ENCODE results near the gene GPC6.

GPC6 gene

DNA sequence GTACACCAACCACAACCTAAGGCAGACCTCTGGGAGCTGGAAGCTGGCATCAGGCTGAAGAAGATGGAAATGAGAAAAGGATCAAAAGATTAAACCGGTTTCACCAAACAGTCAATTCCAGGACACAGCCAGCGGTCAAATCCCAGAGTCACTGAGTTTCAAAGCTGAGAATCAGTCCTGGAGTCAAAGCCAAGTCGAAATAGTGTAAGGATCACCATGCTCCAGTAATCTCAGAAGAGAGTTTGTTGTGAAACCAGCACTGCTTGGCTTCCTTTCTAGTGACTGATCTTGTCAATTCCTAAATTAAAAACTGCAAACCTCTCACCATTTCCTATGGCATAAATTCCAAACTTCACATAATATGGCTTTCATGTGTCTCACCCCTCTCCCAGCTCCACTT is 198.8 kb downstream of the GPC6 start:
- no peak overlapping the region for H3K4me2 ChIP-seq (ENCODE audit: low read depth, low read length, poor library complexity, severe bottlenecking)
- H3K27me3 ChIP-seq (ENCODE audit: insufficient read depth, low read length, poor library complexity, severe bottlenecking) = no peaks in the 10 kb centered on the region
- no peaks in the 10 kb centered on the region for H3K9me2 ChIP-seq (replicated peaks; ENCODE audit: low read depth, low read length)
- H2AFZ ChIP-seq (ENCODE audit: low read length) = no peak overlapping the region
- TF ChIP-seq EZH2phosphoT487 (IDR thresholded peaks at IDR 0.05; ENCODE audit: borderline replicate concordance) = no peak
- TF ChIP-seq, protein P1, sequence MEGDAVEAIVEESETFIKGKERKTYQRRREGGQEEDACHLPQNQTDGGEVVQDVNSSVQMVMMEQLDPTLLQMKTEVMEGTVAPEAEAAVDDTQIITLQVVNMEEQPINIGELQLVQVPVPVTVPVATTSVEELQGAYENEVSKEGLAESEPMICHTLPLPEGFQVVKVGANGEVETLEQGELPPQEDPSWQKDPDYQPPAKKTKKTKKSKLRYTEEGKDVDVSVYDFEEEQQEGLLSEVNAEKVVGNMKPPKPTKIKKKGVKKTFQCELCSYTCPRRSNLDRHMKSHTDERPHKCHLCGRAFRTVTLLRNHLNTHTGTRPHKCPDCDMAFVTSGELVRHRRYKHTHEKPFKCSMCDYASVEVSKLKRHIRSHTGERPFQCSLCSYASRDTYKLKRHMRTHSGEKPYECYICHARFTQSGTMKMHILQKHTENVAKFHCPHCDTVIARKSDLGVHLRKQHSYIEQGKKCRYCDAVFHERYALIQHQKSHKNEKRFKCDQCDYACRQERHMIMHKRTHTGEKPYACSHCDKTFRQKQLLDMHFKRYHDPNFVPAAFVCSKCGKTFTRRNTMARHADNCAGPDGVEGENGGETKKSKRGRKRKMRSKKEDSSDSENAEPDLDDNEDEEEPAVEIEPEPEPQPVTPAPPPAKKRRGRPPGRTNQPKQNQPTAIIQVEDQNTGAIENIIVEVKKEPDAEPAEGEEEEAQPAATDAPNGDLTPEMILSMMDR (conservative IDR thresholded peaks at IDR 0.05; ENCODE audit: low read length) = no peak
- no peaks in the 10 kb centered on the region for H4K20me1 ChIP-seq (ENCODE audit: insufficient read depth, low read length, poor library complexity, severe bottlenecking)
- no peaks in the 10 kb centered on the region for H3K4me1 ChIP-seq (ENCODE audit: insufficient read depth, low read length, poor library complexity, severe bottlenecking)
- no peaks in the 10 kb centered on the region for H3F3A ChIP-seq (ENCODE audit: low read depth)
- H3K9ac ChIP-seq (ENCODE audit: low read depth, low read length, poor library complexity, severe bottlenecking) = no peak overlapping the region
- no peaks in the 10 kb centered on the region for H3K9me3 ChIP-seq (ENCODE audit: insufficient read depth, low read depth, low read length)
- H3K4me3 ChIP-seq (ENCODE audit: low read length, poor library complexity, severe bottlenecking) = no peak overlapping the region
- no peaks in the 10 kb centered on the region for H3K36me3 ChIP-seq (ENCODE audit: insufficient read depth, low read length)
- H3K79me2 ChIP-seq (ENCODE audit: insufficient read depth, low read length) = no peaks in the 10 kb centered on the region

DNA sequence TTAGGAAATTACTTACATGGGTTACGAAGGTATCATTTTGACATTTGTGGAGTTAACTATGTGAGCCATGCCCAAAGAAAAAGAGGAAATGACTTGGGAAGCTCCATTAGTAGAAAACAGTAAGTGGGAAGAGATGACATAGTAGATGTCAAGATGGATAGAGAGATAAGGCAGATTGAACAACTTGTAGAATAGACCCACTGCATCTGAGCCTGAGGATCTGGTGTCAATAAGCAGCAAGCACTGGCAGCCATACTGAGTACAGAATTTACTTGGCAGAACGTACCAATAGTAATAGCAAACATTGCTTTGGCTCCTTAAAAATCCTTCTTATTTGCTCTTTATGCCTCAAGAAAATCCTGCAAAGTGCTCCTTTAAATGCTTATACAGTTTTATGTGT is 203.8 kb downstream of the GPC6 start:
- TF ChIP-seq EZH2phosphoT487 (IDR thresholded peaks at IDR 0.05; ENCODE audit: borderline replicate concordance) = no peak
- TF ChIP-seq, protein P1 (conservative IDR thresholded peaks at IDR 0.05; ENCODE audit: low read length) = no peak
- Histone ChIP-seq H3K9me2 (replicated peaks; ENCODE audit: low read depth, low read length) (no peaks in the 10 kb centered on the region), H3K4me3 (ENCODE audit: low read length, poor library complexity, severe bottlenecking) (no peak overlapping the region), H2AFZ (ENCODE audit: low read length) (no peak overlapping the region), H3K36me3 (ENCODE audit: insufficient read depth, low read length) (no peaks in the 10 kb centered on the region), H3K9me3 (ENCODE audit: insufficient read depth, low read depth, low read length) (no peaks in the 10 kb centered on the region), H4K20me1 (ENCODE audit: insufficient read depth, low read length, poor library complexity, severe bottlenecking) (no peaks in the 10 kb centered on the region), H3K9ac (ENCODE audit: low read depth, low read length, poor library complexity, severe bottlenecking) (no peak overlapping the region), H3K4me2 (ENCODE audit: low read depth, low read length, poor library complexity, severe bottlenecking) (no peak overlapping the region), H3K4me1 (ENCODE audit: insufficient read depth, low read length, poor library complexity, severe bottlenecking) (no peaks in the 10 kb centered on the region), H3K79me2 (ENCODE audit: insufficient read depth, low read length) (no peaks in the 10 kb centered on the region), H3K27me3 (ENCODE audit: insufficient read depth, low read length, poor library complexity, severe bottlenecking) (no peaks in the 10 kb centered on the region), H3F3A (ENCODE audit: low read depth) (no peaks in the 10 kb centered on the region)

DNA sequence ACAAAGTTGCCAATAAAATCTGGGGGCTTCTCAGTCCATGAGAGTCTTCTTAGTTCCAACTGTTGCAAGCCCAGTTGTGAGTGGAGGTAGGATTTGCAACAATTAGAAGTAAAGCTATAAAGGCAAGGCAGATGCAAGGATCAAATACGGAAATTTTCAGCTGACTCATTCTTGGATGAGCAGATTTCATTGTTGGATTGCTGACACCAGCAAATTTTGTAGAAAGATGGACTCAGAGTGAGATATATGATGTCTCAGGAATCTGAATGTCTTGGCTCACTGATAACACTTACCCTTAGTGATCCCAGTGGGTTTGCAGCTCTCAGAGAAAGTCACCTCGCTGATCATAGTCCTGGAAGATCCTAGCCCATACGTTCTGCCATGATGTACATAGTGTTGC is 209.0 kb downstream of the GPC6 start:
- no peaks in the 10 kb centered on the region for H3K36me3 ChIP-seq (ENCODE audit: insufficient read depth, low read length)
- TF ChIP-seq, protein P1 (conservative IDR thresholded peaks at IDR 0.05; ENCODE audit: low read length) = no peak
- TF ChIP-seq EZH2phosphoT487 (IDR thresholded peaks at IDR 0.05; ENCODE audit: borderline replicate concordance) = no peak
- H3K79me2 ChIP-seq (ENCODE audit: insufficient read depth, low read length) = no peaks in the 10 kb centered on the region
- no peaks in the 10 kb centered on the region for H3K27me3 ChIP-seq (ENCODE audit: insufficient read depth, low read length, poor library complexity, severe bottlenecking)
- H3K9ac ChIP-seq (ENCODE audit: low read depth, low read length, poor library complexity, severe bottlenecking) = no peak overlapping the region
- H3K9me2 ChIP-seq (replicated peaks; ENCODE audit: low read depth, low read length) = no peaks in the 10 kb centered on the region
- H3K4me2 ChIP-seq (ENCODE audit: low read depth, low read length, poor library complexity, severe bottlenecking) = no peak overlapping the region
- H3F3A ChIP-seq (ENCODE audit: low read depth) = no peaks in the 10 kb centered on the region
- H3K4me1 ChIP-seq (ENCODE audit: insufficient read depth, low read length, poor library complexity, severe bottlenecking) = no peaks in the 10 kb centered on the region
- H2AFZ ChIP-seq (ENCODE audit: low read length) = no peak overlapping the region
- no peaks in the 10 kb centered on the region for H3K9me3 ChIP-seq (ENCODE audit: insufficient read depth, low read depth, low read length)
- no peak overlapping the region for H3K4me3 ChIP-seq (ENCODE audit: low read length, poor library complexity, severe bottlenecking)
- no peaks in the 10 kb centered on the region for H4K20me1 ChIP-seq (ENCODE audit: insufficient read depth, low read length, poor library complexity, severe bottlenecking)
